ENCODE data around the gene AKT1.

GRCh38 chr14:104800015-104800770, 4.6 kb upstream of the AKT1 start:
- TF ChIP-seq CTCF (IDR thresholded peaks at IDR 0.05) (peak in 3 of 4 experiments; percentile 49 to 67 (median 55)), POLR2AphosphoS5 (IDR thresholded peaks at IDR 0.05) (peak; percentile 81)

Data from gastroesophageal sphincter (tissue), 3 donors.